ENCODE results near the gene BTD.

BTD gene

GRCh38 chr3:15656342-15656741, 54.8 kb downstream of the BTD start:
- Histone ChIP-seq H4K20me1 (ENCODE audit: low read depth, low read length) (no peaks in the 10 kb centered on the region), H3K9ac (ENCODE audit: low read length) (no peak overlapping the region), H3K4me2 (ENCODE audit: low read depth, low read length, poor library complexity, severe bottlenecking) (no peak overlapping the region), H2AFZ (ENCODE audit: low read depth, low read length, severe bottlenecking) (no peak overlapping the region), H3K79me2 (ENCODE audit: insufficient read depth, low read length) (no peaks in the 10 kb centered on the region), H3K36me3 (ENCODE audit: low read length) (no peaks in the 10 kb centered on the region), H3K9me3 (ENCODE audit: insufficient read depth, low read length) (peaks cover 12% of the 10 kb centered on the region; the same call in 1 of the 2 replicates), H3F3A (ENCODE audit: insufficient read depth) (no peaks in the 10 kb centered on the region), H3K27me3 (ENCODE audit: low read length) (no peaks in the 10 kb centered on the region), H3K4me3 (ENCODE audit: insufficient read depth, low read length, poor library complexity, severe bottlenecking) (no peak overlapping the region), H3K9me2 (replicated peaks; ENCODE audit: insufficient read depth, low read length) (no peaks in the 10 kb centered on the region), H3K27ac (ENCODE audit: low read depth, low read length) (no peak overlapping the region)
- no peak for TF ChIP-seq EZH2phosphoT487 (conservative IDR thresholded peaks at IDR 0.05; ENCODE audit: low read length)
- TF ChIP-seq CTCF (IDR thresholded peaks at IDR 0.05; ENCODE audit: insufficient read depth, low read length, poor library complexity, severe bottlenecking), result no peak

- H3F3A ChIP-seq (ENCODE audit: insufficient read depth), result no peaks in the 10 kb centered on the region
- H3K27ac ChIP-seq (ENCODE audit: low read depth, low read length), result no peak overlapping the region
- no peaks in the 10 kb centered on the region for H3K9me2 ChIP-seq (replicated peaks; ENCODE audit: insufficient read depth, low read length)
- no peaks in the 10 kb centered on the region for H3K27me3 ChIP-seq (ENCODE audit: low read length)
- no peaks in the 10 kb centered on the region for H4K20me1 ChIP-seq (ENCODE audit: low read depth, low read length)
- no peak for TF ChIP-seq EZH2phosphoT487 (conservative IDR thresholded peaks at IDR 0.05; ENCODE audit: low read length)
- TF ChIP-seq CTCF (IDR thresholded peaks at IDR 0.05; ENCODE audit: insufficient read depth, low read length, poor library complexity, severe bottlenecking), result no peak
- no peaks in the 10 kb centered on the region for H3K79me2 ChIP-seq (ENCODE audit: insufficient read depth, low read length)
- no peak overlapping the region for H3K9ac ChIP-seq (ENCODE audit: low read length)
- H3K4me3 ChIP-seq (ENCODE audit: insufficient read depth, low read length, poor library complexity, severe bottlenecking), result no peak overlapping the region
- H3K9me3 ChIP-seq (ENCODE audit: insufficient read depth, low read length), result peaks cover 12% of the 10 kb centered on the region; the same call in 1 of the 2 replicates
- H3K4me2 ChIP-seq (ENCODE audit: low read depth, low read length, poor library complexity, severe bottlenecking), result no peak overlapping the region
- no peak overlapping the region for H2AFZ ChIP-seq (ENCODE audit: low read depth, low read length, severe bottlenecking)
- H3K36me3 ChIP-seq (ENCODE audit: low read length), result no peaks in the 10 kb centered on the region
Measured at GRCh38 chr3:15657016-15657415, 55.5 kb downstream of the BTD start.

GRCh38 chr3:15659254-15659975, 57.9 kb downstream of the BTD start:
- H3K4me3 ChIP-seq (ENCODE audit: insufficient read depth, low read length, poor library complexity, severe bottlenecking), result no peak overlapping the region
- no peak overlapping the region for H3K9ac ChIP-seq (ENCODE audit: low read length)
- H3K4me2 ChIP-seq (ENCODE audit: low read depth, low read length, poor library complexity, severe bottlenecking), result no peak overlapping the region
- no peaks in the 10 kb centered on the region for H3F3A ChIP-seq (ENCODE audit: insufficient read depth)
- peaks cover 12% of the 10 kb centered on the region; the same call in 1 of the 2 replicates for H3K9me3 ChIP-seq (ENCODE audit: insufficient read depth, low read length)
- TF ChIP-seq EZH2phosphoT487 (conservative IDR thresholded peaks at IDR 0.05; ENCODE audit: low read length), result no peak
- TF ChIP-seq CTCF (IDR thresholded peaks at IDR 0.05; ENCODE audit: insufficient read depth, low read length, poor library complexity, severe bottlenecking), result no peak
- H3K79me2 ChIP-seq (ENCODE audit: insufficient read depth, low read length), result no peaks in the 10 kb centered on the region
- no peaks in the 10 kb centered on the region for H3K27me3 ChIP-seq (ENCODE audit: low read length)
- H4K20me1 ChIP-seq (ENCODE audit: low read depth, low read length), result no peaks in the 10 kb centered on the region
- no peak overlapping the region for H2AFZ ChIP-seq (ENCODE audit: low read depth, low read length, severe bottlenecking)
- no peaks in the 10 kb centered on the region for H3K9me2 ChIP-seq (replicated peaks; ENCODE audit: insufficient read depth, low read length)
- no peaks in the 10 kb centered on the region for H3K36me3 ChIP-seq (ENCODE audit: low read length)
- no peak overlapping the region for H3K27ac ChIP-seq (ENCODE audit: low read depth, low read length)
